ENCODE measurements around the gene CMTM6.

- no peak for TF ChIP-seq CTCF (IDR thresholded peaks at IDR 0.05; ENCODE audit: low read depth, low read length, poor library complexity, severe bottlenecking)
- no peak for TF ChIP-seq EZH2phosphoT487 (IDR thresholded peaks at IDR 0.05; ENCODE audit: borderline replicate concordance, low read length)
Measured at GRCh38 chr3:32455609-32456428, 46.8 kb downstream of the CMTM6 start.

Measured in DOHH2 (cell line).